Measurements from ENCODE around the gene PTPRN2. TPM values are rescaled to one million over a fixed set of nuclear protein-coding genes. Genes with fewer than 3 reads are reported as not detected.
"Not testable (repeated sequence)": the region's sequence is repeated elsewhere in the genome, so short reads cannot be mapped to it uniquely, and the experiment has no call there.

Gene PTPRN2
- total RNA-seq, 2 donors from 2014 or later, result 0.72 to 0.79 TPM

- not testable (repeated sequence) for H3K9me3 Mint-ChIP-seq; H3K27ac Mint-ChIP-seq; H3K36me3 Mint-ChIP-seq (ENCODE audit: insufficient read depth in 2 of 2); ATAC-seq (replicated peaks in 1 of 2); DNase-seq; H3K27me3 Mint-ChIP-seq (ENCODE audit: low read depth); H3K4me3 Mint-ChIP-seq; H3K4me1 Mint-ChIP-seq (ENCODE audit: low read depth)
Measured at GRCh38 chr7:158151273-158151672, 436.4 kb downstream of the PTPRN2 start.

GRCh38 chr7:158150234-158150633 is 437.4 kb downstream of the PTPRN2 start:
- Mint-ChIP-seq H3K4me1 (ENCODE audit: low read depth) (no peaks in the 10 kb centered on the region), H3K27ac (no peak overlapping the region), H3K4me3 (no peak overlapping the region), H3K27me3 (ENCODE audit: low read depth) (no peaks in the 10 kb centered on the region), H3K36me3 (ENCODE audit: insufficient read depth in 2 of 2) (peaks cover under 1 to 3% of the 10 kb centered on the region in 2 donors), H3K9me3 (peaks cover 1 to 2% of the 10 kb centered on the region in 2 donors)
- ATAC-seq (replicated peaks in 1 of 2) (no peak), DNase-seq (no peak)

- H3K27ac Mint-ChIP-seq, result not testable (repeated sequence)
Measured at GRCh38 chr7:158147431-158147830, 440.2 kb downstream of the PTPRN2 start.

GRCh38 chr7:158145370-158145769 is 442.3 kb downstream of the PTPRN2 start:
- H3K27me3 Mint-ChIP-seq (ENCODE audit: low read depth), result no peaks in the 10 kb centered on the region
- ATAC-seq (replicated peaks in 1 of 2), result no peak
- peaks cover 1% of the 10 kb centered on the region in 2 donors for H3K9me3 Mint-ChIP-seq
- no peak overlapping the region for H3K4me3 Mint-ChIP-seq
- no peaks in the 10 kb centered on the region for H3K4me1 Mint-ChIP-seq (ENCODE audit: low read depth)
- H3K36me3 Mint-ChIP-seq (ENCODE audit: insufficient read depth in 2 of 2), result peaks cover 0 to 3% of the 10 kb centered on the region in 2 donors
- DNase-seq, result no peak
- no peak overlapping the region for H3K27ac Mint-ChIP-seq

More at GRCh38 chr7:158147431-158147830, 440.2 kb downstream of the PTPRN2 start:
- H3K4me1 Mint-ChIP-seq (ENCODE audit: low read depth); H3K9me3 Mint-ChIP-seq; H3K4me3 Mint-ChIP-seq; DNase-seq; H3K27me3 Mint-ChIP-seq (ENCODE audit: low read depth); ATAC-seq (replicated peaks in 1 of 2); H3K36me3 Mint-ChIP-seq (ENCODE audit: insufficient read depth in 2 of 2): not testable (repeated sequence)

- Mint-ChIP-seq H3K4me1 (ENCODE audit: low read depth) (no peaks in the 10 kb centered on the region), H3K27me3 (ENCODE audit: low read depth) (no peaks in the 10 kb centered on the region), H3K4me3 (no peak overlapping the region), H3K27ac (no peak overlapping the region), H3K9me3 (peaks cover 1% of the 10 kb centered on the region in 2 donors), H3K36me3 (ENCODE audit: insufficient read depth in 2 of 2) (peaks cover 0 to 3% of the 10 kb centered on the region in 2 donors)
- DNase-seq (no peak), ATAC-seq (replicated peaks in 1 of 2) (no peak)
Measured at GRCh38 chr7:158143196-158144120, 444.2 kb downstream of the PTPRN2 start.

GRCh38 chr7:158142657-158143056 is 445.0 kb downstream of the PTPRN2 start:
- Mint-ChIP-seq H3K4me3 (no peak overlapping the region), H3K27me3 (ENCODE audit: low read depth) (no peaks in the 10 kb centered on the region), H3K4me1 (ENCODE audit: low read depth) (no peaks in the 10 kb centered on the region), H3K36me3 (ENCODE audit: insufficient read depth in 2 of 2) (peaks cover 0 to 3% of the 10 kb centered on the region in 2 donors), H3K9me3 (peaks cover 1% of the 10 kb centered on the region in 2 donors), H3K27ac (no peak overlapping the region)
- ATAC-seq (replicated peaks in 1 of 2) (no peak), DNase-seq (no peak)

GRCh38 chr7:158141806-158142518 is 445.7 kb downstream of the PTPRN2 start:
- Mint-ChIP-seq H3K4me1 (ENCODE audit: low read depth) (no peaks in the 10 kb centered on the region), H3K27ac (no peak overlapping the region), H3K27me3 (ENCODE audit: low read depth) (no peaks in the 10 kb centered on the region), H3K9me3 (peaks cover 1% of the 10 kb centered on the region in 2 donors), H3K36me3 (ENCODE audit: insufficient read depth in 2 of 2) (peaks cover 0 to 3% of the 10 kb centered on the region in 2 donors), H3K4me3 (no peak overlapping the region)
- no peak for ATAC-seq (replicated peaks in 1 of 2)
- no peak for DNase-seq

- Mint-ChIP-seq H3K27ac (no peak overlapping the region), H3K36me3 (ENCODE audit: insufficient read depth in 2 of 2) (peaks cover 0 to 3% of the 10 kb centered on the region in 2 donors), H3K4me3 (no peak overlapping the region), H3K9me3 (peaks cover 1% of the 10 kb centered on the region in 2 donors), H3K27me3 (ENCODE audit: low read depth) (no peaks in the 10 kb centered on the region), H3K4me1 (ENCODE audit: low read depth) (no peaks in the 10 kb centered on the region)
- DNase-seq (no peak), ATAC-seq (replicated peaks in 1 of 2) (no peak)
Measured at GRCh38 chr7:158141221-158141582, 446.4 kb downstream of the PTPRN2 start.

GRCh38 chr7:158140538-158141220 is 446.9 kb downstream of the PTPRN2 start:
- Mint-ChIP-seq H3K4me3 (no peak overlapping the region), H3K36me3 (ENCODE audit: insufficient read depth in 2 of 2) (no peaks in the 10 kb centered on the region), H3K9me3 (peaks cover 0 to 1% of the 10 kb centered on the region in 2 donors), H3K4me1 (ENCODE audit: low read depth) (no peaks in the 10 kb centered on the region), H3K27ac (no peak overlapping the region), H3K27me3 (ENCODE audit: low read depth) (no peaks in the 10 kb centered on the region)
- ATAC-seq (replicated peaks in 1 of 2) (no peak), DNase-seq (no peak)

GRCh38 chr7:158139499-158139898 is 448.1 kb downstream of the PTPRN2 start:
- Mint-ChIP-seq H3K27me3 (ENCODE audit: low read depth) (no peaks in the 10 kb centered on the region), H3K36me3 (ENCODE audit: insufficient read depth in 2 of 2) (no peaks in the 10 kb centered on the region), H3K4me3 (no peak overlapping the region), H3K27ac (no peak overlapping the region), H3K9me3 (peaks cover 0 to 1% of the 10 kb centered on the region in 2 donors), H3K4me1 (ENCODE audit: low read depth) (no peaks in the 10 kb centered on the region)
- no peak for ATAC-seq (replicated peaks in 1 of 2)
- no peak for DNase-seq

GRCh38 chr7:158138329-158138597 is 449.4 kb downstream of the PTPRN2 start:
- Mint-ChIP-seq H3K36me3 (ENCODE audit: insufficient read depth in 2 of 2) (no peaks in the 10 kb centered on the region), H3K4me1 (ENCODE audit: low read depth) (no peaks in the 10 kb centered on the region), H3K4me3 (no peak overlapping the region), H3K9me3 (peaks cover 0 to 1% of the 10 kb centered on the region in 2 donors), H3K27ac (no peak overlapping the region), H3K27me3 (ENCODE audit: low read depth) (no peaks in the 10 kb centered on the region)
- DNase-seq (no peak), ATAC-seq (replicated peaks in 1 of 2) (no peak)

GRCh38 chr7:158137516-158138328 is 449.9 kb downstream of the PTPRN2 start:
- Mint-ChIP-seq H3K27me3 (ENCODE audit: low read depth) (no peaks in the 10 kb centered on the region), H3K4me3 (no peak overlapping the region), H3K9me3 (no peaks in the 10 kb centered on the region), H3K27ac (no peak overlapping the region), H3K36me3 (ENCODE audit: insufficient read depth in 2 of 2) (no peaks in the 10 kb centered on the region), H3K4me1 (ENCODE audit: low read depth) (no peaks in the 10 kb centered on the region)
- no peak for ATAC-seq (replicated peaks in 1 of 2)
- DNase-seq, result no peak
